ENCODE measurements around the gene DEFB132. TPM values are rescaled to one million over a fixed set of nuclear protein-coding genes. Genes with fewer than 3 reads are reported as not detected.

The DEFB132 gene
- total and polyA plus RNA-seq, 9 of the 15 experiments (the other 6 are each of a cell fraction or from before 2014, with no cell fraction given): not detected

GRCh38 chr20:305745-306144, 48.2 kb downstream of the DEFB132 start:
- ChIA-PET CTCF (ENCODE audit: low intra/inter-chr PET ratio) (no interaction called here), POLR2A (no interaction called here)
- Histone ChIP-seq H2AFZ (ENCODE audit: low read depth, low read length) (no peak overlapping the region), H3K9me3 (replicated peaks; ENCODE audit: control insufficient read depth, insufficient read depth, low read depth, low read length) (no peaks in the 10 kb centered on the region), H3K27me3 (ENCODE audit: control insufficient read depth in 2 of 2, insufficient read depth in 2 of 2, low read length in 2 of 2) (no peaks in the 10 kb centered on the region), H3K27ac (ENCODE audit: extremely low read depth, low read depth, low read length) (no peak overlapping the region), H4K20me1 (replicated peaks; ENCODE audit: control insufficient read depth, insufficient read depth, low read length) (no peaks in the 10 kb centered on the region; the same call in 1 of the 2 replicates), H3K4me2 (ENCODE audit: insufficient read depth, low read length) (no peak overlapping the region), H3K4me3 (no peak overlapping the region), H3K79me2 (ENCODE audit: control insufficient read depth, insufficient read depth, low read length) (peaks cover 5% of the 10 kb centered on the region), H3K9me1 (ENCODE audit: control insufficient read depth, insufficient read depth, low read length) (no peaks in the 10 kb centered on the region), H3K9ac (ENCODE audit: insufficient read depth in 1 of 2, low read depth in 2 of 2, low read length in 2 of 2) (no peak overlapping the region), H3K36me3 (ENCODE audit: control insufficient read depth, insufficient read depth, low read length) (peaks cover 8% of the 10 kb centered on the region; the same call in 1 of the 3 replicates), H3K4me1 (replicated peaks in 1 of 2; ENCODE audit: control insufficient read depth in 2 of 2, insufficient read depth in 2 of 2, low read length in 2 of 2) (peaks cover 6 to 9% of the 10 kb centered on the region in 2 experiments; a peak in 4 of 5 replicates)
- FAIRE-seq: no peak
- no TSS peak for BruUV-seq (replicated peaks)
- WGBS (ENCODE audit: insufficient coverage, low coverage, missing lambda C conversion rate): 24% methylated on average over 9 of the region's 11 CpGs
- intact Hi-C loops (cut with micrococcal nuclease): no loop called here
- no peak for ATAC-seq
- DNase-seq (ENCODE audit: extremely low read depth in 1 of 4, low spot score in 3 of 4): no peak
- TF ChIP-seq SMC3 (conservative IDR thresholded peaks at IDR 0.05; ENCODE audit: insufficient read depth, low read depth, low read length) (no peak), SIN3B (IDR thresholded peaks at IDR 0.05; ENCODE audit: low read depth) (no peak), ZNF121 (CRISPR knock-in tag; conservative IDR thresholded peaks at IDR 0.05) (0 out of 2 replicates have a peak, but pooled peaks have one; percentile 20)
- in situ Hi-C loops (cut with MboI): no loop called here

- Histone ChIP-seq H3K79me2 (ENCODE audit: control insufficient read depth, insufficient read depth, low read length) (no peaks in the 10 kb centered on the region), H2AFZ (ENCODE audit: low read depth, low read length) (no peak overlapping the region), H3K9me1 (ENCODE audit: control insufficient read depth, insufficient read depth, low read length) (no peaks in the 10 kb centered on the region), H3K4me2 (ENCODE audit: insufficient read depth, low read length) (no peak overlapping the region), H3K9ac (ENCODE audit: insufficient read depth in 1 of 2, low read depth in 2 of 2, low read length in 2 of 2) (no peak overlapping the region), H3K9me3 (replicated peaks; ENCODE audit: control insufficient read depth, insufficient read depth, low read depth, low read length) (no peaks in the 10 kb centered on the region), H3K27ac (ENCODE audit: extremely low read depth, low read depth, low read length) (no peak overlapping the region), H3K4me1 (replicated peaks in 1 of 2; ENCODE audit: control insufficient read depth in 2 of 2, insufficient read depth in 2 of 2, low read length in 2 of 2) (peaks cover 0 to 4% of the 10 kb centered on the region in 2 experiments; a peak in 2 of 5 replicates), H3K4me3 (no peak overlapping the region), H3K27me3 (ENCODE audit: control insufficient read depth in 2 of 2, insufficient read depth in 2 of 2, low read length in 2 of 2) (no peaks in the 10 kb centered on the region), H4K20me1 (replicated peaks; ENCODE audit: control insufficient read depth, insufficient read depth, low read length) (no peaks in the 10 kb centered on the region), H3K36me3 (ENCODE audit: control insufficient read depth, insufficient read depth, low read length) (no peaks in the 10 kb centered on the region)
- TF ChIP-seq, protein P1, sequence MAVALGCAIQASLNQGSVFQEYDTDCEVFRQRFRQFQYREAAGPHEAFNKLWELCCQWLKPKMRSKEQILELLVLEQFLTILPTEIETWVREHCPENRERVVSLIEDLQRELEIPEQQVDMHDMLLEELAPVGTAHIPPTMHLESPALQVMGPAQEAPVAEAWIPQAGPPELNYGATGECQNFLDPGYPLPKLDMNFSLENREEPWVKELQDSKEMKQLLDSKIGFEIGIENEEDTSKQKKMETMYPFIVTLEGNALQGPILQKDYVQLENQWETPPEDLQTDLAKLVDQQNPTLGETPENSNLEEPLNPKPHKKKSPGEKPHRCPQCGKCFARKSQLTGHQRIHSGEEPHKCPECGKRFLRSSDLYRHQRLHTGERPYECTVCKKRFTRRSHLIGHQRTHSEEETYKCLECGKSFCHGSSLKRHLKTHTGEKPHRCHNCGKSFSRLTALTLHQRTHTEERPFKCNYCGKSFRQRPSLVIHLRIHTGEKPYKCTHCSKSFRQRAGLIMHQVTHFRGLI (CRISPR knock-in tag; IDR thresholded peaks at IDR 0.05): no peak
- no peak for TF ChIP-seq NFATC3 (IDR thresholded peaks at IDR 0.05)
- BruUV-seq (replicated peaks): no TSS peak
- FAIRE-seq: no peak
- ChIA-PET CTCF (ENCODE audit: low intra/inter-chr PET ratio) (no interaction called here), POLR2A (interaction anchor here (0.7 to 2.0 kb wide), 3 partner anchors 8 to 39 kb away, joined by 3 to 7 read pairs (median 4); partner anchors contain the start of gene NRSN2)
- no peak for DNase-seq (ENCODE audit: extremely low read depth in 1 of 4, low spot score in 3 of 4)
- intact Hi-C loops (cut with micrococcal nuclease): no loop called here
- in situ Hi-C loops (cut with MboI): no loop called here
- no peak for ATAC-seq
- WGBS (ENCODE audit: insufficient coverage, low coverage, missing lambda C conversion rate): 43% methylated on average over 6 of the region's 7 CpGs
Observed at GRCh38 chr20:308427-309038, 51.0 kb downstream of the DEFB132 start.
